Endodermal cell (in vitro differentiated cells): Measurements from ENCODE around the gene TSKU. TPM values are rescaled to one million over a fixed set of nuclear protein-coding genes. Genes with fewer than 3 reads are reported as not detected.
A peak's percentile ranks its signal among the peaks of the same experiment; 100 is the strongest.

Source experiments
- DNase-seq: peaks from one replicate; pipeline ENCODE4 v3.0.0-alpha.2; 2017
- H3K27ac ChIP-seq: 2 replicates; pipeline ENCODE4 v1.5.1; 2013; ENCODE audit warnings: mild to moderate bottlenecking, low read depth, low read length, moderate library complexity
- H3K27me3 ChIP-seq: 2 replicates; pipeline ENCODE4 v1.6.1; 2013; ENCODE audit warnings: mild to moderate bottlenecking, low read length, moderate library complexity; ENCODE audit not compliant: insufficient read depth, control insufficient read depth, poor library complexity, severe bottlenecking
- H3K36me3 ChIP-seq: 2 replicates; pipeline ENCODE4 v1.7.0; 2013; ENCODE audit warnings: mild to moderate bottlenecking, low read length, moderate library complexity; ENCODE audit not compliant: control insufficient read depth, insufficient read depth
- H3K4me1 ChIP-seq: one replicate; pipeline ENCODE4 v1.7.0; 2013; ENCODE audit warnings: low read length; ENCODE audit not compliant: control insufficient read depth, insufficient read depth
- H3K4me3 ChIP-seq: 2 replicates; pipeline ENCODE4 v1.5.1; 2013; ENCODE audit warnings: mild to moderate bottlenecking, low read length, moderate library complexity
- H3K9ac ChIP-seq: 2 replicates; pipeline ENCODE4 v1.6.1; 2013; ENCODE audit warnings: mild to moderate bottlenecking, low read length, moderate library complexity; ENCODE audit not compliant: poor library complexity, severe bottlenecking; ENCODE audit errors: extremely low read depth
- H3K9me3 ChIP-seq: 2 replicates; pipeline ENCODE4 v1.6.1; 2013; ENCODE audit warnings: mild to moderate bottlenecking, low read length, moderate library complexity; ENCODE audit not compliant: control insufficient read depth
- H3K27ac Mint-ChIP-seq: 2 replicates; pipeline ENCODE4 v1.8.0; 2020; ENCODE audit warnings: mixed read lengths
- H3K27me3 Mint-ChIP-seq: 2 replicates; pipeline ENCODE4 v1.8.0; 2021; ENCODE audit warnings: mild to moderate bottlenecking, mixed read lengths; ENCODE audit not compliant: insufficient read depth
- H3K36me3 Mint-ChIP-seq: 2 replicates; pipeline ENCODE4 v1.8.0; 2020; ENCODE audit warnings: low read depth, mixed read lengths
- H3K4me1 Mint-ChIP-seq: 2 replicates; pipeline ENCODE4 v1.8.0; 2020; ENCODE audit warnings: mixed read lengths
- H3K4me3 Mint-ChIP-seq: 2 replicates; pipeline ENCODE4 v1.8.0; 2020; ENCODE audit warnings: mild to moderate bottlenecking, moderate library complexity, mixed read lengths
- H3K9me3 Mint-ChIP-seq: 2 replicates; pipeline ENCODE4 v1.8.0; 2020; ENCODE audit warnings: mild to moderate bottlenecking, mixed read lengths
- WGBS, 2 experiments: methylation state at CpG; one replicate each; pipeline versions ENCODE4 v1.1.5 to v1.1.7; 2013; ENCODE audit warnings: missing lambda C conversion rate in 2 of 2, mixed read lengths in 1 of 2; ENCODE audit not compliant: insufficient coverage in 1 of 2, insufficient read length in 1 of 2; 5-methylcytosine and 5-hydroxymethylcytosine counted together
- total RNA-seq, 2 donors: library from RNA; stranded (reverse); fragmentation: NEBNext Ultra II Directional in 1 of 2; extraction: Animal tissue kit (Norgen Biotek cat#: 25700) in 1 of 2; gene quantifications; 2 replicates in 1 of 2; 3 replicates in 1 of 2; pipeline ENCODE4 v1.2.1, GENCODE V29; 2021
- TF ChIP-seq, protein P1 (sequence below): fragments of 200-600 bp; sonication (generic); conservative IDR thresholded peaks from 2 replicates; pipeline ENCODE4 v1.5.0; 2021; ENCODE audit warnings: antibody characterized with exemption, mild to moderate bottlenecking

The TSKU gene
- total RNA-seq, 2 donors from 2014 or later, result 105 to 130 TPM

DNA sequence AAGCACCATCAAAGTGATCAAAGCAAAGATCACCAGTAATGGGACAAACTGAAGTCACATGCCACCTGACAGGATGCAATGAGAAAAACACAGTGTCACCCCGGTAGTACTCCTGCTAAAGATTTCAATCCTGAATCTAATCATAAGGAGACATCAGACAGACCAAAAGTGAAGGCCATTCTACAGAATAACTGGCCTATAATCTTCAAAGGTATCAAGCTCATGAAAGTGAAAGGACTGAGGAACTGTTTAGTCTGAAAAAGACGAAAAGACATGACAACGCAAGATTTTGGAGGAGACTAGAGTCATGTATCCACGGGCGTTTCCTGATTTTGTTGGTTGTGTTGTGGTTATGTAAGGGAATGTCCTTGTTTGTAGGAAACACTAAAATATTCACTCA, 42.4 kb upstream of the TSKU start:
- 93 to 100% methylated on average over 3 to 5 of the region's 5 CpGs for WGBS, 2 experiments
- Mint-ChIP-seq H3K27me3 (no peaks in the 10 kb centered on the region), H3K4me3 (no peak overlapping the region), H3K9me3 (no peaks in the 10 kb centered on the region), H3K27ac (no peak overlapping the region), H3K36me3 (no peaks in the 10 kb centered on the region), H3K4me1 (peaks cover 48% of the 10 kb centered on the region)
- Histone ChIP-seq H3K9ac (no peak overlapping the region), H3K9me3 (no peaks in the 10 kb centered on the region), H3K4me1 (peaks cover 38% of the 10 kb centered on the region), H3K27me3 (no peaks in the 10 kb centered on the region), H3K36me3 (no peaks in the 10 kb centered on the region), H3K4me3 (no peak overlapping the region), H3K27ac (no peak overlapping the region)
- TF ChIP-seq, protein P1, sequence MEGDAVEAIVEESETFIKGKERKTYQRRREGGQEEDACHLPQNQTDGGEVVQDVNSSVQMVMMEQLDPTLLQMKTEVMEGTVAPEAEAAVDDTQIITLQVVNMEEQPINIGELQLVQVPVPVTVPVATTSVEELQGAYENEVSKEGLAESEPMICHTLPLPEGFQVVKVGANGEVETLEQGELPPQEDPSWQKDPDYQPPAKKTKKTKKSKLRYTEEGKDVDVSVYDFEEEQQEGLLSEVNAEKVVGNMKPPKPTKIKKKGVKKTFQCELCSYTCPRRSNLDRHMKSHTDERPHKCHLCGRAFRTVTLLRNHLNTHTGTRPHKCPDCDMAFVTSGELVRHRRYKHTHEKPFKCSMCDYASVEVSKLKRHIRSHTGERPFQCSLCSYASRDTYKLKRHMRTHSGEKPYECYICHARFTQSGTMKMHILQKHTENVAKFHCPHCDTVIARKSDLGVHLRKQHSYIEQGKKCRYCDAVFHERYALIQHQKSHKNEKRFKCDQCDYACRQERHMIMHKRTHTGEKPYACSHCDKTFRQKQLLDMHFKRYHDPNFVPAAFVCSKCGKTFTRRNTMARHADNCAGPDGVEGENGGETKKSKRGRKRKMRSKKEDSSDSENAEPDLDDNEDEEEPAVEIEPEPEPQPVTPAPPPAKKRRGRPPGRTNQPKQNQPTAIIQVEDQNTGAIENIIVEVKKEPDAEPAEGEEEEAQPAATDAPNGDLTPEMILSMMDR, result no peak
- no peak for DNase-seq

DNA sequence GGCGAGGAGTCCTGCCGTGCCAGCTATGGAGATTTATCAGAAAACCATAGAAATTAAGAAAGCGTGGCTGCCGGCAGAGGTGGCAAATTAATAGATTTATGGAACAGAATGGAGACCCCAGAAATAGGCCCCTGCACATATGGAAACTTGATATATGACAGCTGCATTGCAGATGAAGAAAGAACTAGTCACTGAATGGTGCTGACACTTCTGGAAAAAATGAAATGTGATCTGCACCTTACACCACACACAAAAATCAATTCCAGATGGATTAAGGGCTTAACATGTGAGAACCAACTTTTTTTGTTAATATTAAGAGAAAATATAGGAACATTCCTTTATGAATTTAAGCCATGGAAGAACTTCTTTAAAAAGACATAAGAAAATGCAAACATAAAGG, 40.3 kb upstream of the TSKU start:
- H3K9ac ChIP-seq, result no peak overlapping the region
- H3K4me3 Mint-ChIP-seq, result no peak overlapping the region
- no peak overlapping the region for H3K4me3 ChIP-seq
- 71 to 73% methylated on average over 4 of the region's 4 CpGs for WGBS, 2 experiments
- no peaks in the 10 kb centered on the region for H3K27me3 Mint-ChIP-seq
- H3K4me1 Mint-ChIP-seq, result peaks cover 36% of the 10 kb centered on the region
- no peaks in the 10 kb centered on the region for H3K9me3 ChIP-seq
- TF ChIP-seq, protein P1, result no peak
- no peaks in the 10 kb centered on the region for H3K36me3 ChIP-seq
- H3K36me3 Mint-ChIP-seq, result no peaks in the 10 kb centered on the region
- peaks cover 24% of the 10 kb centered on the region for H3K4me1 ChIP-seq
- H3K9me3 Mint-ChIP-seq, result no peaks in the 10 kb centered on the region
- H3K27me3 ChIP-seq, result no peaks in the 10 kb centered on the region
- H3K27ac ChIP-seq, result no peak overlapping the region
- no peak for DNase-seq
- no peak overlapping the region for H3K27ac Mint-ChIP-seq

DNA sequence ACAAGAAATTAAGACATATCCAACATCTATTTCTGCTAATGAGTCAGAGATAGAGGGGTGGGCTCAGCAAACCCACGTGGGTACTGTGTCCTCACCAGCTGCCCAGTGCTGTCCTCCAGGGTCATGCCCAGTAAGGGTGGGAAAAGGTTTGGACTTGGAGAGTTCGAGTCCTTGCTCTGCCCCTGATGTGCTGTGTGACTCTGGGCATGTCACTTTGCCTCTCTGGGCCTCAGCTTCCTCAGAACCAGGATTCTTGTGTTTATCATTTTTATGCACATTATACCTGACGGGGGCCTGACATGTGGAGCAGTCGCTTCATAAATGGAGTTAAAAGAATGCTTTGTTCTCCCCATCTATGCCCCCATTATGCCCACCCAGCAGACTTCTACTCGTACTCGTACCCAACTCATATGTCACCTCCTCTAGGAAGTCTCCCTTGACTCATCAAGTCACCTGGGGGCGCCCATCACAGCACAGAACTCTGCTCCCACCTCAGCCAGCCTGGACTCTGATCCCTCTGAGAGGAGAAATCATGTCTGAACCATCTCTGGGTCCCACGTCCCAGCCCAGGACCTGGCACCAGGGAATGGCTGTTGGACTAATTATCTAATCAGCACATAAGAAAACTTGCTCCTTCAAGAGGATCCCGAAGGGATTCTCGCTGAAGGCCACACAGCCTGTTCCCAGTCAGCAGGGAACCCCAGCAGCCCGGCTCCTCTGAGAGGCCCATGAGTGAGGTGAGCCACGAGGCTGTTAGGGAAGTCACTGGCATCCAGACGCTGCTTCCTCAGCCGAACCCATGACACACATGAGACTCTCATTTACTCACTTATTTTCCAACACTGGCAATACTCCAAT, 38.7 kb upstream of the TSKU start:
- Histone ChIP-seq H3K4me1 (peaks cover 23% of the 10 kb centered on the region), H3K9me3 (no peaks in the 10 kb centered on the region), H3K27ac (no peak overlapping the region), H3K36me3 (no peaks in the 10 kb centered on the region), H3K27me3 (no peaks in the 10 kb centered on the region), H3K9ac (no peak overlapping the region), H3K4me3 (no peak overlapping the region)
- TF ChIP-seq, protein P1, result no peak
- peak overlapping the region; percentile 35 for H3K27ac Mint-ChIP-seq
- 88 to 93% methylated on average over 9 to 14 of the region's 14 CpGs for WGBS, 2 experiments
- H3K36me3 Mint-ChIP-seq, result no peaks in the 10 kb centered on the region
- H3K27me3 Mint-ChIP-seq, result no peaks in the 10 kb centered on the region
- no peaks in the 10 kb centered on the region for H3K9me3 Mint-ChIP-seq
- peaks cover 31% of the 10 kb centered on the region for H3K4me1 Mint-ChIP-seq
- H3K4me3 Mint-ChIP-seq, result no peak overlapping the region
- DNase-seq, result no peak
